ENCODE data around the gene EML6.
"Not testable (repeated sequence)": the region's sequence is repeated elsewhere in the genome, so short reads cannot be mapped to it uniquely, and the experiment has no call there.

EML6 gene

GRCh38 chr2:54845514-54845913, 122.1 kb downstream of the EML6 start:
- DNase-seq (ENCODE audit: low read depth) = no peak

- DNase-seq (ENCODE audit: low read depth) = no peak
These were observed 127.0 kb downstream of the EML6 start for GRCh38 chr2:54850171-54851122.

GRCh38 chr2:54853616-54854310, 130.3 kb downstream of the EML6 start:
- DNase-seq (ENCODE audit: low read depth) = no peak

GRCh38 chr2:54855434-54855833, 132.0 kb downstream of the EML6 start:
- DNase-seq (ENCODE audit: low read depth) = no peak

GRCh38 chr2:54858021-54858681, 134.7 kb downstream of the EML6 start:
- DNase-seq (ENCODE audit: low read depth) = no peak

GRCh38 chr2:54859416-54859815, 136.0 kb downstream of the EML6 start:
- DNase-seq (ENCODE audit: low read depth) = no peak

- DNase-seq (ENCODE audit: low read depth) = peak; percentile 57
These were observed 136.7 kb downstream of the EML6 start for GRCh38 chr2:54859997-54860701.

GRCh38 chr2:54862229-54862628, 138.8 kb downstream of the EML6 start:
- no peak for DNase-seq (ENCODE audit: low read depth)

- no peak for DNase-seq (ENCODE audit: low read depth)
These were observed 139.3 kb downstream of the EML6 start for GRCh38 chr2:54862742-54863141.

GRCh38 chr2:54863660-54864059, 140.2 kb downstream of the EML6 start:
- no peak for DNase-seq (ENCODE audit: low read depth)

GRCh38 chr2:54864096-54864495, 140.6 kb downstream of the EML6 start:
- DNase-seq (ENCODE audit: low read depth) = no peak

GRCh38 chr2:54864727-54865126, 141.3 kb downstream of the EML6 start:
- no peak for DNase-seq (ENCODE audit: low read depth)

GRCh38 chr2:54866179-54866578, 142.7 kb downstream of the EML6 start:
- no peak for DNase-seq (ENCODE audit: low read depth)

- no peak for DNase-seq (ENCODE audit: low read depth)
These were observed 143.4 kb downstream of the EML6 start for GRCh38 chr2:54866868-54867267.

GRCh38 chr2:54867457-54867856, 144.0 kb downstream of the EML6 start:
- no peak for DNase-seq (ENCODE audit: low read depth)

- DNase-seq (ENCODE audit: low read depth) = no peak
These were observed 148.1 kb downstream of the EML6 start for GRCh38 chr2:54871457-54872107.

- no peak for DNase-seq (ENCODE audit: low read depth)
These were observed 149.3 kb downstream of the EML6 start for GRCh38 chr2:54872780-54873179.

- not testable (repeated sequence) for DNase-seq (ENCODE audit: low read depth)
These were observed 149.8 kb downstream of the EML6 start for GRCh38 chr2:54873236-54873635.

GRCh38 chr2:54876764-54877163, 153.3 kb downstream of the EML6 start:
- no peak for DNase-seq (ENCODE audit: low read depth)

- DNase-seq (ENCODE audit: low read depth) = no peak
These were observed 154.7 kb downstream of the EML6 start for GRCh38 chr2:54878182-54878581.

- no peak for DNase-seq (ENCODE audit: low read depth)
These were observed 155.6 kb downstream of the EML6 start for GRCh38 chr2:54879032-54879431.
